B cell (primary cell): ENCODE data around the gene COQ9.

Experiments used
- CTCF ChIP-seq: fragments of 200-600 bp; IDR thresholded peaks from one replicate; pipeline ENCODE4 v1.8.0; 2022; ENCODE audit warnings: antibody characterized with exemption, mild to moderate bottlenecking
- EZH2 ChIP-seq: IDR thresholded peaks from 2 replicates; pipeline ENCODE4 v1.6.1; 2012; ENCODE audit warnings: borderline replicate concordance, low read depth, mild to moderate bottlenecking, moderate library complexity, low read length; ENCODE audit not compliant: insufficient read depth, poor library complexity, severe bottlenecking

- TF ChIP-seq CTCF (no peak), EZH2 (no peak)
Measured at GRCh38 chr16:57407521-57408353, 39.5 kb upstream of the COQ9 start.
